Heart right ventricle (tissue), 16 donors: Measurements from ENCODE around the gene FHIT. TPM values are rescaled to one million over a fixed set of nuclear protein-coding genes. Genes with fewer than 3 reads are reported as not detected.
A peak's percentile ranks its signal among the peaks of the same experiment; 100 is the strongest.

Experiments
- ATAC-seq, 8 donors: fragments of 200-7000 bp; cut with Tn5 transposase; one replicate each; pipeline ENCODE4 v1.9.1; 2020; ENCODE audit warnings: mild to moderate bottlenecking in 8 of 8, moderate library complexity in 8 of 8, moderate number of reproducible peaks in 1 of 8
- DNase-seq, 2 donors: peaks; one replicate each; pipeline ENCODE4 v3.0.0-alpha.2; 2020
- H3K27ac ChIP-seq, 10 donors: fragments of 200-600 bp; sonication (generic) in 2 of 10; one replicate each; pipeline versions ENCODE4 v1.5.0 to v1.8.0; 2020 to 2022; ENCODE audit warnings: mild to moderate bottlenecking in 3 of 10
- H3K27me3 ChIP-seq, 7 donors: fragments of 200-600 bp; one replicate each; pipeline ENCODE4 v1.8.0; 2021 to 2022; ENCODE audit warnings: mild to moderate bottlenecking in 2 of 7
- H3K36me3 ChIP-seq, 9 donors: fragments of 200-600 bp; sonication (generic) in 1 of 9; one replicate each; pipeline versions ENCODE4 v1.5.0 to v1.8.0; 2020 to 2022; ENCODE audit warnings: mild to moderate bottlenecking in 2 of 9
- H3K4me1 ChIP-seq, 9 donors: fragments of 200-600 bp; sonication (generic) in 1 of 9; one replicate each; pipeline versions ENCODE4 v1.5.0 to v1.8.0; 2020 to 2022; ENCODE audit warnings: mild to moderate bottlenecking in 4 of 9
- H3K4me3 ChIP-seq, 10 donors: fragments of 200-600 bp; sonication (generic) in 2 of 10; one replicate each; pipeline versions ENCODE4 v1.5.0 to v1.8.0; 2020 to 2022; ENCODE audit warnings: mild to moderate bottlenecking in 7 of 10, moderate library complexity in 2 of 10
- H3K9me3 ChIP-seq, 11 donors: fragments of 200-600 bp in 10 of 11; sonication (generic) in 2 of 11; one replicate each; pipeline versions ENCODE4 v1.5.0 to v1.8.0; 2013 to 2022; ENCODE audit warnings: mild to moderate bottlenecking in 2 of 11, control low read depth in 1 of 11, moderate library complexity in 1 of 11
- CTCF ChIP-seq, 9 donors: fragments of 200-600 bp; sonication (generic) in 2 of 9; IDR thresholded peaks; one replicate each; pipeline versions ENCODE4 v1.5.0 to v1.8.0; 2021 to 2022; ENCODE audit warnings: antibody characterized with exemption in 9 of 9, mild to moderate bottlenecking in 5 of 9, moderate library complexity in 1 of 9
- WGBS, 2 donors: extraction: QIAGEN DNeasy Blood & Tissue Kit; methylation state at CpG; one replicate each; pipeline ENCODE4 v1.1.7; 2013; ENCODE audit warnings: inconsistent platforms in 1 of 2; 5-methylcytosine and 5-hydroxymethylcytosine counted together
- intact Hi-C, 10 donors: fragments of 100-400 bp; cut with DNase I; formaldehyde crosslinking; loops; one replicate each; pipeline versions ENCODE4 v1.11.1 to v1.14.2; 2022
- polyA plus RNA-seq, 2 donors: library from polyadenylated mRNA; stranded (reverse); fragments of 200-250 nt; gene quantifications; one replicate each; pipeline ENCODE4 v1.2.3, GENCODE V29; 2013
- total RNA-seq, 10 donors: library from RNA; stranded (reverse); fragmentation: NEBNext Ultra II Directional in 3 of 10; extraction: Animal tissue kit (Norgen Biotek cat#: 25700) in 3 of 10; gene quantifications; one replicate each; pipeline versions ENCODE4 v1.2.1 to v1.2.4, GENCODE V29; 2021 to 2023
- donor health status: Arrhythmogenic right ventricular cardiomyopathy.
- donor health status: ischemic (EF 13 %, LVEDD 7.1; RV severe dilation, severe dysfunction).
- donor health status: healthy with polysubstance abuse.
- donor health status: DM: no; HTN: yes; CAD: no.
- donor health status: DM: no; HTN: no; CAD: no.
- donor health status: ischemic (EF 25% LVEDD 6.9; RV normal size, moderate dysfunction).
- donor health status: ischemic (EF 25% LVEDD 5.7; RV mildly dilated, moderate dysfunction).
- donor health status: healthy.
- donor health status: DM: yes; HTN: yes; CAD: no.
- donor health status: Ischemic cardiomyopathy.
- donor health status: ischemic (EF 35%, LVEDD 5.7; RV mildly dilated, moderate dysfunction).
- donor health status: nonischemic (EF 11% LVEDD 7.7; RV severe dilation, severe dysfunction).
- donor health status: DM: yes; HTN: yes; CAD: no.
- donor health status: PGD.
- donor health status: ischemic (EF 29% LVEDD 5.4; RV normal size, mild dysfunction).
- donor health status: nonischemic (EF 23%, LVEDD 6.1; RV moderate dilation, normal function).

FHIT gene
- total and polyA plus RNA-seq, 12 donors: 4.7 to 25.5 (median 18.3) TPM

- DNase-seq (no peak), ATAC-seq (no peak)
- Histone ChIP-seq H3K9me3 (no peaks in the 10 kb centered on the region), H3K4me3 (no peak overlapping the region), H3K36me3 (no peaks in the 10 kb centered on the region), H3K27ac (no peak overlapping the region), H3K4me1 (peaks cover 0 to 30% (median 18%) of the 10 kb centered on the region in 9 donors), H3K27me3 (no peaks in the 10 kb centered on the region)
- no peak for TF ChIP-seq CTCF (IDR thresholded peaks at IDR 0.05)
- intact Hi-C loops: no loop called here
- 64 to 70% methylated on average over 2 of the region's 2 CpGs for WGBS, 2 donors
These were observed 2.8 kb downstream of the FHIT start for GRCh38 chr3:61248496-61248895.

DNA sequence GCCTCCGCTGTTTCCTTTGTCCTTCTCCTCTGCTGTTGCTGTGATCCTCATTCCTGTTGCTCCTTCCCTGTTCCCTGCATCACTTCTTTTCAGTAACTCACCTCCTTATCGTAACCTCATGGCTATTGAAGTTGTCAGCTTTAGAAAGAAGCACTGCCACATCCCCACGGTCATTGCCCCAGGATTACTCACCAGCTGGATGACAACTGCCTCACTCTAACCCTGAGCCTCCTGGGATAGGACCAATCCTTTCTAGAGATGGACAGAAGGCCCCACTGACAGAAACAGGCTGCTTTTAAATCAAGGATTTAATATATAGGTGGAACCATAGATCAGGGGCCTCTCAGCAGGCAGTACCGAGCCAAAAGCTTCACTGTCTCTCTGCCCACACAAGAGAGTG lies 4.1 kb downstream of the FHIT start:
- TF ChIP-seq CTCF (IDR thresholded peaks at IDR 0.05): no peak

DNA sequence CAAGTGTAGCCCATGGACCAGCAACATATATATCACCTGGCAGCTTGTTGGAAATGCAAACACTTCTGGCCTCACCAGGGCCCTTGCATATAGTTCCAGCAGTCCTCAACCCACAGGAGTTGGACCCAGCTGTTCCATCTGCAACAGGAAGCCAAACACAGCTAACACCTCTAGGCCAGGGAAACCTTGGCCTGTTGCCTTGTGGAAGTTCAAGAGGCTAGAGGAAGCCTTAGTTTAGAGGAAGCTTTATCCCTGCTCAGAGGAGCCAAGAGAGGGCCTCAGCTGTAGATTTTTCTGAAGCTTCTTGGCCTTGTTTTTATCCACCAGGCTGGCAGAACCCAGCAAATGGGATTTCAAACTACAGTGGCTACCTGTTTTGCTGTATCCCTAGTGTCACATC lies 11.4 kb downstream of the FHIT start:
- DNase-seq: peak in 1 of 2 donors; percentile 50
- Histone ChIP-seq H3K27ac (peak overlapping the region in 1 of 10 donors; percentile 25), H3K36me3 (no peaks in the 10 kb centered on the region), H3K27me3 (no peaks in the 10 kb centered on the region), H3K9me3 (no peaks in the 10 kb centered on the region), H3K4me1 (peaks cover 0 to 19% (median 7%) of the 10 kb centered on the region in 9 donors), H3K4me3 (no peak overlapping the region)
- intact Hi-C loops: no loop called here
- no peak for TF ChIP-seq CTCF (IDR thresholded peaks at IDR 0.05)
- ATAC-seq: peak; percentile 55 to 91 (median 84)

More for the DNA sequence above, 4.1 kb downstream of the FHIT start:
- intact Hi-C loops: no loop called here
- Histone ChIP-seq H3K4me3 (no peak overlapping the region), H3K27ac (no peak overlapping the region), H3K9me3 (no peaks in the 10 kb centered on the region), H3K4me1 (peaks cover 0 to 18% (median 10%) of the 10 kb centered on the region in 9 donors), H3K27me3 (no peaks in the 10 kb centered on the region), H3K36me3 (no peaks in the 10 kb centered on the region)
- ATAC-seq: no peak
- WGBS, 2 donors: 60 to 70% methylated on average over 4 of the region's 4 CpGs
- DNase-seq: no peak

DNA sequence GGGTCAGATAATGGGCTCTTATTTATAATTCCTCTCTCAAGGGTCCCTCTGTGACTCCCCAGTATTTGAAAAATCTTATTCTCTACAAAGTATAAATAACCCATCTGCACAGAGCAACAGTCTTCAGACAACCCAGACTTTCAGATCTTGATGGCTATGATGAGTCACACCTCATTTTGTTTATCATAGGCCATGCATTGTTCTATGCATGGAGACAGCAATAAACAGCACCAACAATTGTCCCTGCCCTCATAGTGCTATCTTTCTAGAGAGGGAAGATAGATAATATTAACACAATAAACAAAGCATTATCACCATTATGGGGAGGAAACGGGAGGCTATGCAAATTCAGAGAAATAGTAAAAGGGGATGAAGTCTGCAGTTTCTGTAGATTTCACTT lies 13.4 kb downstream of the FHIT start:
- H3K27ac ChIP-seq: no peak overlapping the region
- WGBS, 2 donors: 77 to 81% methylated on average over 1 of the region's 1 CpG
- no peak overlapping the region for H3K4me3 ChIP-seq
- TF ChIP-seq CTCF (IDR thresholded peaks at IDR 0.05): no peak
- intact Hi-C loops: no loop called here
- no peaks in the 10 kb centered on the region for H3K9me3 ChIP-seq
- ATAC-seq (no peak), DNase-seq (no peak)
- H3K36me3 ChIP-seq: no peaks in the 10 kb centered on the region
- peaks cover 0 to 19% (median 7%) of the 10 kb centered on the region in 9 donors for H3K4me1 ChIP-seq
- H3K27me3 ChIP-seq: no peaks in the 10 kb centered on the region
